H9 (cell line): ENCODE results near the gene IGFLR1. TPM values are rescaled to one million over a fixed set of nuclear protein-coding genes. Genes with fewer than 3 reads are reported as not detected.

Experiments
- DNase-seq: peaks from one replicate; pipeline ENCODE4 v3.0.0-alpha.2; 2017
- H2AFZ ChIP-seq: one replicate; pipeline ENCODE4 v1.6.1; 2013; ENCODE audit warnings: mild to moderate bottlenecking, low read length, control low read depth, moderate library complexity
- H2AK5ac ChIP-seq: 2 replicates; pipeline ENCODE4 v1.6.1; 2013; ENCODE audit warnings: low read length, control low read depth, mixed read lengths; ENCODE audit not compliant: insufficient read length
- H2BK120ac ChIP-seq: one replicate; pipeline ENCODE4 v1.6.1; 2013; ENCODE audit warnings: low read depth, mild to moderate bottlenecking, low read length, control low read depth, inconsistent platforms; ENCODE audit not compliant: poor library complexity, severe bottlenecking
- H2BK12ac ChIP-seq: 2 replicates; pipeline ENCODE4 v1.6.1; 2013; ENCODE audit warnings: low read length, control low read depth, mixed read lengths, low read depth; ENCODE audit not compliant: insufficient read length
- H2BK15ac ChIP-seq: 2 replicates; pipeline ENCODE4 v1.6.1; 2013; ENCODE audit warnings: low read depth, low read length, control low read depth
- H2BK20ac ChIP-seq: one replicate; pipeline ENCODE4 v1.6.1; 2013; ENCODE audit warnings: low read depth, mild to moderate bottlenecking, low read length, control low read depth, inconsistent platforms; ENCODE audit not compliant: poor library complexity, severe bottlenecking
- H2BK5ac ChIP-seq: 2 replicates; pipeline ENCODE4 v1.6.1; 2013; ENCODE audit warnings: low read length, control low read depth, mixed read lengths; ENCODE audit not compliant: insufficient read length
- H3K14ac ChIP-seq: 2 replicates; pipeline ENCODE4 v1.6.1; 2013; ENCODE audit warnings: low read length, control low read depth; ENCODE audit not compliant: insufficient read depth
- H3K18ac ChIP-seq: 2 replicates; pipeline ENCODE4 v1.6.1; 2013; ENCODE audit warnings: low read depth, mild to moderate bottlenecking, mixed read lengths, low read length, control low read depth; ENCODE audit not compliant: insufficient read length
- H3K23ac ChIP-seq: 2 replicates; pipeline ENCODE4 v1.6.1; 2013; ENCODE audit warnings: low read length, control low read depth, mixed read lengths, low read depth; ENCODE audit not compliant: insufficient read length
- H3K23me2 ChIP-seq: 2 replicates; pipeline ENCODE4 v1.6.1; 2013; ENCODE audit warnings: low read depth, mild to moderate bottlenecking, mixed read lengths, low read length, control low read depth; ENCODE audit not compliant: insufficient read length, poor library complexity, severe bottlenecking
- H3K27ac ChIP-seq: 2 replicates; pipeline ENCODE4 v1.5.1; 2013; ENCODE audit warnings: low read length, control low read depth, mixed read lengths, low read depth; ENCODE audit not compliant: insufficient read length
- H3K27me3 ChIP-seq: 2 replicates; pipeline ENCODE4 v1.6.1; 2013; ENCODE audit warnings: low read length, control low read depth, inconsistent platforms; ENCODE audit not compliant: insufficient read depth
- H3K4ac ChIP-seq: 2 replicates; pipeline ENCODE4 v1.6.1; 2013; ENCODE audit warnings: low read depth, mild to moderate bottlenecking, control low read depth, inconsistent platforms, low read length, moderate library complexity
- H3K4me1 ChIP-seq: 2 replicates; pipeline ENCODE4 v1.6.1; 2013; ENCODE audit warnings: low read length, control low read depth, inconsistent platforms; ENCODE audit not compliant: insufficient read depth
- H3K4me2 ChIP-seq: 2 replicates; pipeline ENCODE4 v1.6.1; 2013; ENCODE audit warnings: low read length, control low read depth, mixed read lengths; ENCODE audit not compliant: insufficient read length, insufficient read depth
- H3K56ac ChIP-seq: 2 replicates; pipeline ENCODE4 v1.6.1; 2013; ENCODE audit warnings: low read depth, mild to moderate bottlenecking, mixed read lengths, low read length, control low read depth; ENCODE audit not compliant: insufficient read length
- H3K79me1 ChIP-seq: 2 replicates; pipeline ENCODE4 v1.6.1; 2013; ENCODE audit warnings: low read depth, mild to moderate bottlenecking, moderate library complexity, low read length, control low read depth, inconsistent platforms; ENCODE audit not compliant: insufficient read depth, poor library complexity, severe bottlenecking
- H3K79me2 ChIP-seq: 2 replicates; pipeline ENCODE4 v1.6.1; 2013; ENCODE audit warnings: low read length, control low read depth, inconsistent platforms; ENCODE audit not compliant: insufficient read depth
- H3K9ac ChIP-seq: 2 replicates; pipeline ENCODE4 v1.6.1; 2013; ENCODE audit warnings: low read length, control low read depth, mixed read lengths; ENCODE audit not compliant: insufficient read length; ENCODE audit errors: extremely low read depth
- H3K9me3 ChIP-seq: one replicate; pipeline ENCODE4 v1.6.1; 2013; ENCODE audit warnings: low read depth, low read length, inconsistent platforms; ENCODE audit not compliant: control insufficient read depth
- H3T11ph ChIP-seq: one replicate; pipeline ENCODE4 v1.6.1; 2013; ENCODE audit warnings: mild to moderate bottlenecking, low read length, control low read depth, inconsistent platforms
- H4K20me1 ChIP-seq: one replicate; pipeline ENCODE4 v1.6.1; 2013; ENCODE audit not compliant: control insufficient read depth, insufficient read length, insufficient read depth
- H4K5ac ChIP-seq: 2 replicates; pipeline ENCODE4 v1.6.1; 2013; ENCODE audit warnings: low read depth, mild to moderate bottlenecking, mixed read lengths, low read length, control low read depth; ENCODE audit not compliant: insufficient read length
- H4K8ac ChIP-seq: replicated peaks from 2 replicates; pipeline ENCODE4 v1.6.1; 2013; ENCODE audit warnings: low read length, control low read depth, mixed read lengths, low read depth; ENCODE audit not compliant: insufficient read length
- H4K91ac ChIP-seq: 2 replicates; pipeline ENCODE4 v1.6.1; 2013; ENCODE audit warnings: low read depth, mild to moderate bottlenecking, moderate library complexity, mixed read lengths, low read length, control low read depth; ENCODE audit not compliant: insufficient read length
- H3K27ac Mint-ChIP-seq, 3 experiments: 2 replicates in 2 of 3; 3 replicates in 1 of 3; pipeline ENCODE4 v1.8.0; 2020 to 2021; ENCODE audit warnings: mixed read lengths in 3 of 3, mild to moderate bottlenecking in 1 of 3, moderate library complexity in 1 of 3
- H3K27me3 Mint-ChIP-seq: 2 replicates; pipeline ENCODE4 v1.8.0; 2021; ENCODE audit warnings: low read depth, mild to moderate bottlenecking, moderate library complexity, mixed read lengths
- H3K36me3 Mint-ChIP-seq, 3 experiments: 2 replicates in 2 of 3; 3 replicates in 1 of 3; pipeline ENCODE4 v1.8.0; 2020 to 2021; ENCODE audit warnings: low read depth in 3 of 3, mixed read lengths in 3 of 3; ENCODE audit not compliant: insufficient read depth in 1 of 3
- H3K4me1 Mint-ChIP-seq, 2 experiments: 2 replicates each; pipeline ENCODE4 v1.8.0; 2020; ENCODE audit warnings: mixed read lengths in 2 of 2
- H3K4me3 Mint-ChIP-seq, 2 experiments: 2 replicates in 1 of 2; 3 replicates in 1 of 2; pipeline ENCODE4 v1.8.0; 2020 to 2021; ENCODE audit warnings: mild to moderate bottlenecking in 2 of 2, mixed read lengths in 2 of 2, moderate library complexity in 1 of 2
- H3K9me3 Mint-ChIP-seq, 2 experiments: 2 replicates in 1 of 2; 3 replicates in 1 of 2; pipeline ENCODE4 v1.8.0; 2020; ENCODE audit warnings: mild to moderate bottlenecking in 2 of 2, mixed read lengths in 2 of 2, moderate library complexity in 1 of 2
- WGBS: extraction: QIAGEN DNeasy Blood & Tissue Kit; methylation state at CpG from one replicate; pipeline ENCODE4 v1.1.7; 2013; ENCODE audit warnings: missing lambda C conversion rate, low lambda C conversion rate, mixed read lengths; ENCODE audit not compliant: insufficient read length; ENCODE audit errors: extremely low coverage; 5-methylcytosine and 5-hydroxymethylcytosine counted together
- total RNA-seq: library from RNA; stranded (reverse); gene quantifications from 2 replicates; pipeline ENCODE4 v1.2.1, GENCODE V29; 2021
- TF ChIP-seq, protein P1 (sequence below): fragments of 200-600 bp; sonication (generic); conservative IDR thresholded peaks from 3 replicates; pipeline ENCODE4 v1.8.0; 2021; ENCODE audit warnings: antibody characterized with exemption, mild to moderate bottlenecking

Gene IGFLR1
- total RNA-seq, 1 experiment from 2014 or later: 2.9 TPM

DNA sequence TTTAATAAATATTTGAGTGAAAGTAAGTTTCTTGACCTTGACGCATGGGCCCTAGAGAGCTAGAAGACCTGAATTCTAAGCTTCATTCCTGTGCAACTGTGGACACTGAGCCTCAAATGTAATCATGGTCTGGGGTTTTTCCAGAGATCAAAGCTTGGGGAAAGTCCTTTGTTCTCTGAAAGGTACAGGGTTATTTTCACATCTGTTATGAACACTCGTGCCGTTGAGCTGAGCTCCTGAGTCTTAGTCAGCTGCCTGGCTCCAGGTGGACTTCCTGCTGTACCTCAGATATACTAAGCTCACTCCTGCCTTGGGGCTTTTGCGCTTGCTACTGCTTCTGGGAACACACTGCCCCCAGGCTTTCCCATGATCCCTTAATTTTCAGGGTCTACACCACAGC, 45.4 kb downstream of the IGFLR1 start:
- peaks cover 0 to 3% of the 10 kb centered on the region in 2 experiments; a peak in 3 of 5 replicates for H3K9me3 Mint-ChIP-seq
- no peak overlapping the region for H4K5ac ChIP-seq
- no peaks in the 10 kb centered on the region for H4K20me1 ChIP-seq
- no peak overlapping the region for H4K91ac ChIP-seq
- no peak overlapping the region for H2AFZ ChIP-seq
- no peak overlapping the region for H2AK5ac ChIP-seq
- no peak overlapping the region for H3T11ph ChIP-seq
- no peaks in the 10 kb centered on the region for H3K36me3 Mint-ChIP-seq
- H3K23me2 ChIP-seq: no peaks in the 10 kb centered on the region
- no peak overlapping the region for H3K27ac Mint-ChIP-seq
- H3K4ac ChIP-seq: no peak overlapping the region
- H3K9ac ChIP-seq: no peak overlapping the region
- no peak overlapping the region for H3K4me2 ChIP-seq
- H3K4me1 Mint-ChIP-seq: peaks cover 0 to 8% of the 10 kb centered on the region in 2 experiments; a peak in 1 of 4 replicates
- no peak overlapping the region for H2BK12ac ChIP-seq
- no peak overlapping the region for H2BK120ac ChIP-seq
- H3K79me2 ChIP-seq: no peaks in the 10 kb centered on the region
- peaks cover 11% of the 10 kb centered on the region for H3K27me3 Mint-ChIP-seq
- H3K14ac ChIP-seq: no peak overlapping the region
- WGBS: no CpG with 5 or more reads among the region's 4 CpGs
- H2BK20ac ChIP-seq: no peak overlapping the region
- H4K8ac ChIP-seq: no peak overlapping the region
- H3K4me3 Mint-ChIP-seq: no peak overlapping the region
- no peaks in the 10 kb centered on the region for H3K79me1 ChIP-seq
- TF ChIP-seq, protein P1, sequence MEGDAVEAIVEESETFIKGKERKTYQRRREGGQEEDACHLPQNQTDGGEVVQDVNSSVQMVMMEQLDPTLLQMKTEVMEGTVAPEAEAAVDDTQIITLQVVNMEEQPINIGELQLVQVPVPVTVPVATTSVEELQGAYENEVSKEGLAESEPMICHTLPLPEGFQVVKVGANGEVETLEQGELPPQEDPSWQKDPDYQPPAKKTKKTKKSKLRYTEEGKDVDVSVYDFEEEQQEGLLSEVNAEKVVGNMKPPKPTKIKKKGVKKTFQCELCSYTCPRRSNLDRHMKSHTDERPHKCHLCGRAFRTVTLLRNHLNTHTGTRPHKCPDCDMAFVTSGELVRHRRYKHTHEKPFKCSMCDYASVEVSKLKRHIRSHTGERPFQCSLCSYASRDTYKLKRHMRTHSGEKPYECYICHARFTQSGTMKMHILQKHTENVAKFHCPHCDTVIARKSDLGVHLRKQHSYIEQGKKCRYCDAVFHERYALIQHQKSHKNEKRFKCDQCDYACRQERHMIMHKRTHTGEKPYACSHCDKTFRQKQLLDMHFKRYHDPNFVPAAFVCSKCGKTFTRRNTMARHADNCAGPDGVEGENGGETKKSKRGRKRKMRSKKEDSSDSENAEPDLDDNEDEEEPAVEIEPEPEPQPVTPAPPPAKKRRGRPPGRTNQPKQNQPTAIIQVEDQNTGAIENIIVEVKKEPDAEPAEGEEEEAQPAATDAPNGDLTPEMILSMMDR: no peak
- no peak overlapping the region for H2BK15ac ChIP-seq
- no peaks in the 10 kb centered on the region for H3K4me1 ChIP-seq
- DNase-seq: no peak
- no peak overlapping the region for H3K23ac ChIP-seq
- no peaks in the 10 kb centered on the region for H3K27me3 ChIP-seq
- no peak overlapping the region for H3K27ac ChIP-seq
- no peak overlapping the region for H3K18ac ChIP-seq
- no peak overlapping the region for H3K56ac ChIP-seq
- no peaks in the 10 kb centered on the region for H3K9me3 ChIP-seq
- no peak overlapping the region for H2BK5ac ChIP-seq
